HCT116 (cell line): ENCODE data around the gene STK32B. TPM values are rescaled to one million over a fixed set of nuclear protein-coding genes. Genes with fewer than 3 reads are reported as not detected.
A peak's percentile ranks its signal among the peaks of the same experiment; 100 is the strongest.

Experiments
- ATAC-seq: fragments of 200-7000 bp; cut with Tn5 transposase; 2 replicates; pipeline ENCODE4 v1.9.1; 2020; ENCODE audit warnings: mild to moderate bottlenecking, moderate library complexity
- BruUV-seq: library from RNA; stranded (reverse); fragments of 400-500 nt; replicated peaks from 2 replicates; lab custom pipeline; 2021; lab: Mats Ljungman, UMichigan
- CTCF ChIA-PET: fragments of 300-600 bp; sonication (Branson Sonifier 250); formaldehyde crosslinking; loops from one replicate; lab custom pipeline; 2021; ENCODE audit warnings: antibody characterized with exemption; lab: Charles Lee
- POLR2A ChIA-PET: fragments of 300-600, 350-600 bp; sonication (Branson Sonifier 250); formaldehyde crosslinking; loops from one replicate; lab custom pipeline; 2021; ENCODE audit warnings: antibody characterized with exemption; lab: Charles Lee
- RAD21 ChIA-PET, 2 experiments: fragments of 300-600 bp; sonication (Branson Sonifier 250); formaldehyde crosslinking; loops; one replicate each; lab custom pipeline; 2023; ENCODE audit warnings: low total read pairs in 2 of 2; ENCODE audit not compliant: uncharacterized antibody in 2 of 2, unreplicated experiment in 2 of 2, low non-redundant PET in 1 of 2; lab: Charles Lee
- DNase-seq: peaks from one replicate; pipeline ENCODE4 v3.0.0-alpha.2; 2010; ENCODE audit warnings: low read depth, low spot score
- H2AFZ ChIP-seq: fragments of 200-600 bp; shearing (Covaris generic), sonication (generic); 2 replicates; pipeline ENCODE4 v1.6.1; 2017; ENCODE audit warnings: low read depth, mixed run types, mixed read lengths, antibody characterized with exemption, low read length; ENCODE audit not compliant: poor library complexity, severe bottlenecking
- H3K27ac ChIP-seq: 2 replicates; pipeline ENCODE4 v1.5.1; 2012; ENCODE audit warnings: low read depth, low read length
- H3K27me3 ChIP-seq: fragments of 200-600 bp; sonication (generic); 2 replicates; pipeline ENCODE4 v1.6.1; 2016; ENCODE audit warnings: mixed run types, low read length, mixed read lengths; ENCODE audit not compliant: insufficient read depth
- H3K36me3 ChIP-seq, 2 experiments: fragments of 200-500 bp in 1 of 2; fragments of 200-600 bp in 1 of 2; sonication (Bioruptor generic) in 1 of 2; sonication (generic) in 1 of 2; 2 replicates each; pipeline versions ENCODE4 v1.5.1 to v1.6.1; 2014 to 2016; ENCODE audit warnings: low read length in 2 of 2, inconsistent platforms in 1 of 2, mixed read lengths in 1 of 2, mixed run types in 1 of 2; ENCODE audit not compliant: insufficient read depth in 2 of 2, control insufficient read depth in 1 of 2
- H3K4me1 ChIP-seq, 2 experiments: fragments of 200-600 bp in 1 of 2; sonication (generic) in 1 of 2; 2 replicates each; pipeline versions ENCODE4 v1.5.1 to v1.6.1; 2012 to 2017; ENCODE audit warnings: low read length in 2 of 2, inconsistent platforms in 1 of 2, mild to moderate bottlenecking in 1 of 2, mixed read lengths in 1 of 2, mixed run types in 1 of 2, moderate library complexity in 1 of 2; ENCODE audit not compliant: insufficient read depth in 2 of 2, control insufficient read depth in 1 of 2
- H3K4me2 ChIP-seq: fragments of 200-600 bp; sonication (generic); 2 replicates; pipeline ENCODE4 v1.6.1; 2017; ENCODE audit warnings: mixed run types, low read length, mixed read lengths
- H3K4me3 ChIP-seq, 2 experiments: fragments of 200-600 bp in 1 of 2; sonication (generic) in 1 of 2; replicated peaks in 1 of 2; 2 replicates each; pipeline ENCODE4 v1.5.1; 2011 to 2016; ENCODE audit warnings: low read length in 2 of 2, control low read depth in 1 of 2, low read depth in 1 of 2, mild to moderate bottlenecking in 1 of 2, mixed read lengths in 1 of 2, mixed run types in 1 of 2
- H3K79me2 ChIP-seq: fragments of 200-600 bp; sonication (generic); 2 replicates; pipeline ENCODE4 v1.6.1; 2017; ENCODE audit warnings: mild to moderate bottlenecking, mixed run types, low read length, moderate library complexity, mixed read lengths; ENCODE audit not compliant: insufficient read depth
- H3K9ac ChIP-seq: fragments of 200-600 bp; sonication (generic); 2 replicates; pipeline ENCODE4 v1.6.1; 2016; ENCODE audit warnings: low read length, mixed read lengths
- H3K9me2 ChIP-seq: fragments of 200-600 bp; sonication (generic), shearing (Covaris generic); 2 replicates; pipeline ENCODE4 v1.6.1; 2017; ENCODE audit warnings: mixed run types, mild to moderate bottlenecking, moderate library complexity; ENCODE audit not compliant: insufficient read depth
- H3K9me3 ChIP-seq, 2 experiments: fragments of 200-500 bp in 1 of 2; fragments of 200-600 bp in 1 of 2; sonication (Bioruptor generic) in 1 of 2; sonication (generic) in 1 of 2; 2 replicates each; pipeline ENCODE4 v1.6.1; 2014 to 2017; ENCODE audit warnings: low read length in 2 of 2, mixed read lengths in 2 of 2, inconsistent platforms in 1 of 2, low read depth in 1 of 2, mild to moderate bottlenecking in 1 of 2, mixed run types in 1 of 2, moderate library complexity in 1 of 2; ENCODE audit not compliant: control insufficient read depth in 1 of 2, insufficient read depth in 1 of 2
- H4K20me1 ChIP-seq: fragments of 200-600 bp; sonication (generic), shearing (Covaris generic); 2 replicates; pipeline ENCODE4 v1.6.1; 2017; ENCODE audit warnings: mixed run types, mild to moderate bottlenecking, moderate library complexity; ENCODE audit not compliant: insufficient read depth
- ATF3 ChIP-seq: IDR thresholded peaks from 2 replicates; pipeline ENCODE4 v1.6.1; 2012
- CBX3 ChIP-seq: IDR thresholded peaks from 2 replicates; pipeline ENCODE4 v1.6.1; 2012; ENCODE audit warnings: low read depth
- CEBPB ChIP-seq: IDR thresholded peaks from 2 replicates; pipeline ENCODE4 v1.6.1; 2012; ENCODE audit warnings: low read depth
- CTCF ChIP-seq, 3 experiments: fragments of 200-600 bp in 1 of 3; sonication (generic) in 1 of 3; IDR thresholded peaks in 2 of 3; conservative IDR thresholded peaks in 1 of 3; 2 replicates each; pipeline ENCODE4 v1.5.1; 2012 to 2017; ENCODE audit warnings: low read depth in 2 of 3, low read length in 2 of 3, antibody characterized with exemption in 1 of 3, borderline replicate concordance in 1 of 3, control low read depth in 1 of 3, mild to moderate bottlenecking in 1 of 3, mixed read lengths in 1 of 3, mixed run types in 1 of 3, moderate library complexity in 1 of 3; ENCODE audit not compliant: insufficient read depth in 1 of 3
- ELF1 ChIP-seq: IDR thresholded peaks from 2 replicates; pipeline ENCODE4 v1.6.1; 2012; ENCODE audit warnings: low read depth, borderline replicate concordance
- EZH2 ChIP-seq: fragments of 200-600 bp; sonication (generic); IDR thresholded peaks from 2 replicates; pipeline ENCODE4 v1.6.1; 2017; ENCODE audit warnings: antibody characterized with exemption, mixed run types
- EZH2phosphoT487 ChIP-seq: fragments of 200-600 bp; IDR thresholded peaks from 2 replicates; pipeline ENCODE4 v1.6.1; 2018; ENCODE audit warnings: antibody characterized with exemption, borderline replicate concordance
- RAD21 ChIP-seq: IDR thresholded peaks from 2 replicates; pipeline ENCODE4 v1.6.1; 2012; ENCODE audit warnings: low read depth, mild to moderate bottlenecking
- TCF7L2 ChIP-seq: IDR thresholded peaks from 2 replicates; pipeline ENCODE4 v1.7.0; 2011; ENCODE audit warnings: borderline replicate concordance, inconsistent platforms; ENCODE audit not compliant: insufficient read depth, insufficient read length; ENCODE audit errors: extremely low read depth
- YY1 ChIP-seq: IDR thresholded peaks from 2 replicates; pipeline ENCODE4 v1.6.1; 2011; ENCODE audit warnings: low read length, low read depth, moderate library complexity, mild to moderate bottlenecking; ENCODE audit not compliant: insufficient replicate concordance; ENCODE audit errors: extremely low read depth
- ZBTB33 ChIP-seq: IDR thresholded peaks from 2 replicates; pipeline ENCODE4 v1.6.1; 2011; ENCODE audit warnings: mild to moderate bottlenecking, low read length, moderate library complexity; ENCODE audit not compliant: insufficient replicate concordance; ENCODE audit errors: extremely low read depth
- ZNF274 ChIP-seq: fragments of 200-500 bp; sonication (Bioruptor generic); IDR thresholded peaks from 2 replicates; pipeline ENCODE4 v1.6.1; 2014; ENCODE audit warnings: mild to moderate bottlenecking, low read depth, low read length, inconsistent platforms
- intact Hi-C: fragments of 100-400 bp; cut with micrococcal nuclease; formaldehyde crosslinking; loops from 2 replicates; pipeline ENCODE4 v1.10.0; 2022
- total RNA-seq: library from RNA; stranded (reverse); gene quantifications from one replicate; pipeline ENCODE4 v1.2.1, GENCODE V29; 2021; ENCODE audit not compliant: unreplicated experiment

The STK32B gene
- total RNA-seq, 1 experiment from 2014 or later = not detected

DNA sequence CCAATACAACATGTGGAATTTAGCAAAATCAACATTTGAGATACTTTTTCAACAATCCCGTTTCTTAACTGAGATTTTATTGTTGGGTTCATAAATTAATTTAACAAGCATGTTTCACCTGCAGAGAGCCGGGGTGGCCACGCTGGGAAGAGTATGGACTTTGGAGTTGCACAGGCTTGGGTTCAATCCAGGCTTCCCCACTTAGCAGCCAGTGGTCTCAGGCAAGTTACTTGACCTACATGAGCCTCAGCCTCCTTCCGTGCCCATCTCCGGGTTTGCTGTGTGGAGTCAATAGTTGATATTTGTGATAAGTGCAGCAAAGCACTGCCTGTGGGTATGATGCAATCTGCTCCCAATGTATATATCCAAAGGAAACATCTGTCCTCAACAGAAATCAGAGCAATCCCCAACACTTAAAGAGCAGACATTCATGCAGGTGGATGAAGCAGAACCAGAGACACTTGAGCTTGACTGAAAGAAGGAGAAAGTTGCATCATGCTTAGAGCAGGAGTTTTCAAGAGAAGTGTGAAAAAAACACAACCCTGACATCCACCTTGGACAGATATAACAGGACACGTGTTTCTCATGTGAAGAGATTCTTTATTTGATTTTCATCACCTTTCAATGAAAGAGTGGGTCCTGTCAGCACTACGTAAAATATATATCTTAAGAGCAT lies 37.1 kb upstream of the STK32B start:
- no peaks in the 10 kb centered on the region for H3K79me2 ChIP-seq
- no peak overlapping the region for H3K4me2 ChIP-seq
- no TSS peak for BruUV-seq
- H3K27me3 ChIP-seq = peaks cover 73% of the 10 kb centered on the region
- H3K36me3 ChIP-seq = no peaks in the 10 kb centered on the region
- H3K4me1 ChIP-seq = no peaks in the 10 kb centered on the region
- intact Hi-C loops = no loop called here
- H3K4me3 ChIP-seq = no peak overlapping the region
- ChIA-PET RAD21 (no interaction called here), CTCF (no interaction called here)
- H3K9ac ChIP-seq = no peak overlapping the region
- H3K9me2 ChIP-seq = no peaks in the 10 kb centered on the region
- no peak for ATAC-seq
- no peaks in the 10 kb centered on the region for H4K20me1 ChIP-seq
- no peak overlapping the region for H3K27ac ChIP-seq
- no peak for TF ChIP-seq CEBPB
- no peak for TF ChIP-seq ATF3
- TF ChIP-seq ZNF274 = no peak
- TF ChIP-seq YY1 = no peak
- TF ChIP-seq RAD21 = no peak
- TF ChIP-seq EZH2phosphoT487 = no peak
- TF ChIP-seq EZH2 = no peak
- no peak for TF ChIP-seq CBX3
- TF ChIP-seq ELF1 = no peak
- no peak for TF ChIP-seq TCF7L2
- TF ChIP-seq, all 23 proteins: peak for 0
- H2AFZ ChIP-seq = no peak overlapping the region
- no peaks in the 10 kb centered on the region for H3K9me3 ChIP-seq
- DNase-seq = no peak
- POLR2A ChIA-PET = no interaction called here

- ChIA-PET CTCF (interaction anchor here (0.7 kb wide), 1 partner anchor 32 kb away, joined by 3 read pairs; no protein-coding TSS in a partner anchor), RAD21 (no interaction called here)
- Histone ChIP-seq H4K20me1 (no peaks in the 10 kb centered on the region), H3K9ac (no peak overlapping the region), H2AFZ (no peak overlapping the region), H3K9me2 (no peaks in the 10 kb centered on the region), H3K4me3 (no peak overlapping the region), H3K27ac (no peak overlapping the region)
- ATAC-seq (peak; percentile 70), DNase-seq (no peak)
- peak in 2 of 3 experiments; percentile 20 to 27; a peak in 2 of 6 replicates for TF ChIP-seq CTCF (IDR thresholded peaks at IDR 0.05 in 2 of 3, conservative IDR thresholded peaks at IDR 0.05 in 1 of 3; ENCODE audit: borderline replicate concordance in 1 of 3, insufficient read depth in 1 of 3, low read depth in 2 of 3, low read length in 2 of 3)
- no peak for TF ChIP-seq ZBTB33
- TF ChIP-seq, all 23 proteins: peak for 1
- no peaks in the 10 kb centered on the region for H3K79me2 ChIP-seq
- POLR2A ChIA-PET = no interaction called here
- intact Hi-C loops = no loop called here
- H3K27me3 ChIP-seq = peaks cover 44% of the 10 kb centered on the region
- H3K4me2 ChIP-seq = no peak overlapping the region
- no peaks in the 10 kb centered on the region for H3K9me3 ChIP-seq
- BruUV-seq = no TSS peak
- no peaks in the 10 kb centered on the region for H3K4me1 ChIP-seq
- no peaks in the 10 kb centered on the region for H3K36me3 ChIP-seq
These were observed 33.2 kb upstream of the STK32B start for GRCh38 chr4:5018096-5018495.
